GM18505 (cell line): ENCODE data around the gene ZNF594.
"Not testable (repeated sequence)": the region's sequence is repeated elsewhere in the genome, so short reads cannot be mapped to it uniquely, and the experiment has no call there.

ENCODE experiments used
- ATAC-seq: cut with Tn5 transposase; IDR thresholded peaks from one replicate; pipeline ENCODE4 v1.9.1; 2021; ENCODE audit not compliant: unreplicated experiment
- POLR2A ChIP-seq: IDR thresholded peaks from 4 replicates; pipeline ENCODE4 v1.6.1; 2011; ENCODE audit warnings: borderline replicate concordance; ENCODE audit not compliant: insufficient read depth, insufficient read length; ENCODE audit errors: extremely low read depth

The ZNF594 gene

DNA sequence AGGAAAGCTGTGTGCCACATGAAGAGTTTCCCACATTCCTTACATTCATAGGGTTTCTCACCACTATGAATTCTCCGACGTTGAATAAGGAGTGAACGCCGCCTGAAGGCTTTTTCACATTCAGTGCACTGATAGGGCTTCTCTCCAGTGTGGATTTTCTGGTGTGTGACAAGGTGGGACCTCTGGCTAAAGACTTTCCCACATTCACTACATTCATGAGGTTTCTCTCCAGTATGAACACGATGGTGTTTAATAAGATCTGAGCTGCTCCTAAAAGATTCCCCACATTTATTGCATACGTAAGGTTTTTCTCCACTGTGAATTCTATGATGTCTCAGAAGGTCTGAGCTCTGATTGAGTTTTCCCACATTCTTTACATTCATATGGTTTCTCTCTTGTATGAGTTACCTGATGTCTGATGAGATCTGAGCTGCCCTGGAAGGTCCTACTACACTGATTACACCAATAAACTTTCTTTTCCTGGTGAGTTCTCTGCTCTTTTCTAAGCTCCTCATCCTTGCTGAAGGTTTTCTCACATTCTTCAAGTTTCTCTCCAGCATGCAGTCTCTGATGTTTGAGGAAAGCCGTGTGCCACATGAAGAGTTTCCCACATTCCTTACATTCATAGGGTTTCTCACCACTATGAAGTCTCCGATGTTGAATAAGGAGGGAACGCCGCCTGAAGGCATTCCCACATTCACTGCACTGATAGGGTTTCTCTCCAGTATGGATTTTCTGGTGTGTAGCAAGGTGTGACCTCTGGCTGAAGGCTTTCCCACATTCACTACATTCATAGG lies 10.0 kb downstream of the ZNF594 start:
- no peak for TF ChIP-seq POLR2A
- no peak for ATAC-seq

DNA sequence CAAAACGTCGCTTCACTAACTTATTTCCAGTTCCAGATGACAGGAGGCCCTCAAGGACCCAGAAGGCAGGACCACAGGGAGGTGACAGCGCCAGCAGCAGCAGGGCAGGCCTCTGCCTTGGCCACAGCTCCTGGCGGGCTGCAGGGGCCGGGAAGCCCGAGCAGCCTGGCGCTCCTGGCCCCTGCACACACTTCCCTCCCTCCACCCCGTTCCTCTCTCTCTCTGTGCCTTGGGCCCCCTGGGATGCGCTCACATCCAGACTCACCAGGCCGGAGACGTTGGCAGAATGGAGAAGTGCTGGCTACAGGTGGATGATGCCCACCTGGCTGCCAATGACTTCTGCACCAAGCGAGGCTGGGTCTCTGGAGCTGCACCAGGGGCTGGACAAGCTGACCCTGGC lies 12.7 kb downstream of the ZNF594 start:
- no peak for TF ChIP-seq POLR2A
- no peak for ATAC-seq

DNA sequence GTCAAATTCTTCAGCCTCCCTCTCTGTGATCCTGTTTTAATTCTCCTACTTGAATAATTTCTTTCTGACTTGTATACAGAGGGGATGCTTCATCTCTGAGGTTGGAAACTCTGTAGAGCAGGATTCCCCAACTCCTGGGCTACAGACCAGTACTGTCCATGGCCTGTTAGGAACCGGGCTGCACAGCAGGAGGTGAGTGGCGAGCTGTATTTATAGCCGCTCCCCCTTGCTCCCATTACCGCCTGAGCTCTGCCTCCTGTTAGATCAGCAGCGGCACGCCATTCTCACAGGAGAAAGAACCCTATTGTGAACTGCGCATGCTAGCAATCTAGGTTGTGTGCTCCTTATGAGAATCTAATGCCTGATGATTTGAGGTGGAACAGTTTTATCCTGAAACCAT lies 16.6 kb downstream of the ZNF594 start:
- not testable (repeated sequence) for ATAC-seq

DNA sequence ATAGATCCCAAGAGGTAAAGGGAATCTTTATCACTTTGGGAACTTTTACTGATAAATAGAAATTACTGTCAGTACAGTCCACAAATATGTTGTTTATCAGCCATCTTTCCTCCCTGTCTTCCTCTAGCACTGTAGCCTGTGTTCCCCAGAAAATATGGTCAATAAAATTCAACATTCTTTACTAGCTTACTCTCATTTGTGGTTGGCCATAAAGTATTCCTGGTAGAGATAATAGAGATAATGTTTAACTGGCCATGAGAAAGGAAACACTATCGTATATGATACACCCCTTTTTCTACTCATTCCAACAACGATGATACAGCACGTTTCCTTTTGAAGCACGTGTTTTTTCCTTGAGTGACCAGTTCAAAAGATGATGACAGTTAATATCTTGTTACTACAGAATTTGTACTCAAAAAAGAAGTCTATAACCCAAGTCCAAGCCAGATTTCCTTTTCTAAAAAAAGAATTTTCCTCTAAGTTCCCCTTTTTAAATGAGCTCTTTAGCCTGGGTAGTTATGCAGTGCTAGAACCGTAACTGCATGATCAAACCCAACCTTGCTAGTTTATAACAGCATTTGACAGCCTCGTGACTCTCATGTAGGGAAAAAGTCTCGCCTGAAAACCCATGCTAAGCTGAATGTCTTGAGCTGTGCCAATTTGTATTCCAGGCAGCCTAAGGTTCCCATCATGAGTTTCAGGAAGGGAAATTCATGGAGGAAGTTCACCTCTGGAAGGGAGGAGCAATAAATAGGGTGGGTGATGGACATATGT lies 25.7 kb downstream of the ZNF594 start:
- ATAC-seq, result not testable (repeated sequence)

DNA sequence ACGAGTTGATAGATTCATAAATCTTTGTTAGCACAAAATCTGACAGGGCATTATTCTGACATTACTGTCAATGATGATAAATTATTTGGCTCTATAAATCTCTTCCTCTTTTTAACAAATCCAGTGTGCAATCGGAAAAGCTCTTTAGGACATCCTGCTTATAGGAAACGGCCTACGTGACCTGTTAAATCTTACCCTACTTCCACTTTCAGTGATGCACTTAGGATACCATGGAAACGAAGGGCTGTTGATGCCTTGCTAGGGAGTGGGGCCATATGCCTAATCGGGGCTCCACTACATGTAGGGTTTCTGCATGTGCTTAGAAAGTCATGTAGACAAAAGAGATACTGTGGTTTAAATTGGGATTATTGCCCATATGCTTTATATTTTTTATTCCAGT lies 27.2 kb downstream of the ZNF594 start:
- TF ChIP-seq POLR2A, result no peak
- no peak for ATAC-seq

DNA sequence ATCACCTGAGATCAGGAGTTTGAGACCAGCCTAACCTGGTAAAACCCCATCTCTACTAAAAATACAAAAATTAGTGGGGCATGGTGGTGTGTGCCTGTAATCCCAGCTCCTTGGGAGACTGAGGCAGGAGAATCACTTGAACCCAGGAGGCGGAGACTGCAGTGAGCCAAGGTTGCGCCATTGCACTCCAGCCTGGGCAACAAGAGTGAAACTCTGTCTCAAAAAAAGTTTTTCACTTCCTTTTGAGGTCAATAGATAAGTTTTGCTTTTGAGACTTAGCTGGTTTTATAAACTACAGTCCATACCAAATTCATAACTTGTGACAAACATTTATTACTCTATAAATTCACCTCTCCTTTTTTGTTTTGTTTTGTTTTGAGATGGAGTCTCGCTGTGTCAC lies 29.9 kb downstream of the ZNF594 start:
- not testable (repeated sequence) for ATAC-seq

DNA sequence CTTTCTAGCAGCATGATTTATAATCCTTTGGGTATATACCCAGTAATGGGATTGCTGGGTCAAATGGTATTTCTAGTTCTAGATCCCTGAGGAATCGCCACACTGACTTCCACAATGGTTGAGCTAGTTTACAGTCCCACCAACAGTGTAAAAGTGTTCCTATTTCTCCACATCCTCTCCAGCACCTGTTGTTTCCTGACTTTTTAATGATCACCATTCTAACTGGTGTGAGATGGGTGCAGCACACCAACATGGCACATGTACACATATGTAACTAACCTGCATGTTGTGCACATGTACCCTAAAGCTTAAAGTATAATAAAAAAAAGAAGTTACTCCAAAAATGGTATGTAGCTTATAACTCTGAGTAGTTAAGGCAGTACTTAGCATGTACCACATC lies 31.0 kb downstream of the ZNF594 start:
- not testable (repeated sequence) for ATAC-seq

DNA sequence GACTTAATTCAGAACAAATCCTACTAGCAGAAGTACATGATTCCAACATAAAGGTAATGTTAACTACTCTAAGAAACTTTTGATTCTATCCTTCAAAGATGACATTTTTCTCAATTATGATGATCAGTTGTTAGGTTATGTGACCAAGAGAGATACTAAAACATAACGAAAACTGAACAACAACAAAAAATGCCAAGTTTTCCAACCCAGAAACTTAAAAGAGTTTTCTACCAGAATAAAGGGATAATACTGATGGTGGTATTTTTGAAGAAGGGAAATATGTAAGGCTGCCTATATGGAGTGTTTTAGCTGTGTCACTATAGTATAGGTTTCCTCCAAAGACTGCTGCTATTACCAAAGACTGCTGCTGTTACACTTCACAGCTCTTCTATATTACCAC lies 45.5 kb downstream of the ZNF594 start:
- ATAC-seq, result not testable (repeated sequence)

DNA sequence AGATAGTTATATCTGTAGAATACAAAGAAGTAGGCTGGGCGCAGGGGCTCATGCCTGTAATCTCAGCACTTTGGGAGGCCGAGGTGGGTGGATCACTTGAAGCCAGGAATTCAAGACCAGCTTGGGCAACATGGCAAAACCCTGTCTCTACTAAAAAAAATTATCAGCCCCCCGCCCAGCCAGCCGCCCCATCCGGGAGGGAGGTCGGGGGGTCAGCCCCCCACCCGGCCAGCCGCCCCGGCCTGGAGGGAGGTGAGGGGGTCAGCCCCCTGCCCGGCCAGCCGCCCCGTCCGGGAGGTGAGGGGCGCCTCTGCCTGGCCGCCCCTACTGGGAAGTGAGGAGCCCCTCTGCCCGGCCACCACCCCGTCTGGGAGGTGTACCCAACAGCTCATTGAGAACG lies 48.8 kb downstream of the ZNF594 start:
- ATAC-seq, result not testable (repeated sequence)

DNA sequence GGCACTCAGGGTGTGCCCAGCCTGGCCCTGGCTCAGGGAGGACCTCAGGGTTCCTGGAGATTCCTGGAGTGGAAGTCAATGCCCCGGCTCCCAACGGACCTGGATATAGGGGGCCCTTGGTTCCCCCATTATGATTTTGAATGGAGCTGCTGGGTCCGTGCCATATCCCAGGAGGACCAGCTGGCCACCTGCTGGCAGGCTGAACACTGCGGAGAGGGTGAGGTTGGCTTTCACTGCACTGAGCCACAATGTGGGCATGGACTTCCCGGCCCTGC lies 52.3 kb downstream of the ZNF594 start:
- no peak for TF ChIP-seq POLR2A
- no peak for ATAC-seq

DNA sequence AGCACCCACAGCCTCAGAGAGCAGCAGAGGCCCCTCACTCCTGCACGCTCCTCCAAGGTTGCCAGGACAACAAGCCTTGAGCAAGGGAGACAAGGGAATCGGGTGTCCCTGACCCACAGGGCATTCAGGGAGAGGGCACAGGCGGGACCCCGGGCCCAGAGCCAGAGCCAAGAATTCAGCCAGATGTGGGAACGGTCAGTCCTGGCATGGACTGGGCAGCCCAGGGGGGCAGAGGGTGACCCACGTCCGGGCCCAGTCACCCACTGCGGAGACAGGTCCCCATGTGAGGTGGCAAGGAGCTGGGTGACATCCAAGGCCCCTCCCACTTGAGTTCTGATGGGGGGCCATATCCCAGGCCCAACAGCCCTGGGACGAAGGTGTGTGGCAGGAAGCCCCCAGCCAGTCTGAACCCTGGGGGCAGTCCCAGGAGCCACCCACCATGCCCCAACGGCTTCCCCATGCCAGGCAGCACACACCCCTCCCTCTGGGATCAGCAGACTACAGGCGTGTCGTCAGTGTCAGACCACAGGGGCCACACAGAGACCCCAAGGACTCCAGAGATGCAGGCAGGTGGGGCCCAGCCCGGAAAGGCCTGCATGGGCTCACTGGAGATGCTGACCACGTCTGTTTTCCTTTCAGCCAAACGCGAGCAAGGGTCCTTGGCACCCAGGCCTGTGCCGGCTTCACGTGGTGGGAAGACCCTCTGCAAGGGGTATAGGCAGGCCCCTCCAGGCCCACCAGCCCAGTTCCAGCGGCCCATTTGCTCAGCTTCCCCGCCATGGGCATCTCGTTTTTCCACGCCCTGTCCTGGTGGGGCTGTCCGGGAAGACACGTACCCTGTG lies 52.8 kb downstream of the ZNF594 start:
- TF ChIP-seq POLR2A, result no peak
- ATAC-seq, result no peak

DNA sequence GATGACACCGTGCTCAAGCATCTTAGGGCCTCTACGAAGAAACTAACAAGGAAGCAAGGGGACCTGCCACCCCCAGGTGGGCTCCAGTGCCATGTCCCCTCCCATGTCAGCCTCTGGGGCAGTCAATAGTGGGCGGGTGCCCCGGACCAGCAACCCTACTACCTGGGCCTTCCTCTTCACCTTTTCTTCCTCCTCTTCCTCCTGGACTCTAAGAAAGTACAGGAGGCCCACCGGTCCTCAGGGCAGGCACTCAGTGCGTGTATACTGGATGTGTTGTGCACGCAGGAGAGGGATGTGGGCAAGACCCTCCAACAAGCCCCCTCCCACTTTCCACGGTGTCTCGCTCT lies 53.5 kb downstream of the ZNF594 start:
- ATAC-seq, result not testable (repeated sequence)

DNA sequence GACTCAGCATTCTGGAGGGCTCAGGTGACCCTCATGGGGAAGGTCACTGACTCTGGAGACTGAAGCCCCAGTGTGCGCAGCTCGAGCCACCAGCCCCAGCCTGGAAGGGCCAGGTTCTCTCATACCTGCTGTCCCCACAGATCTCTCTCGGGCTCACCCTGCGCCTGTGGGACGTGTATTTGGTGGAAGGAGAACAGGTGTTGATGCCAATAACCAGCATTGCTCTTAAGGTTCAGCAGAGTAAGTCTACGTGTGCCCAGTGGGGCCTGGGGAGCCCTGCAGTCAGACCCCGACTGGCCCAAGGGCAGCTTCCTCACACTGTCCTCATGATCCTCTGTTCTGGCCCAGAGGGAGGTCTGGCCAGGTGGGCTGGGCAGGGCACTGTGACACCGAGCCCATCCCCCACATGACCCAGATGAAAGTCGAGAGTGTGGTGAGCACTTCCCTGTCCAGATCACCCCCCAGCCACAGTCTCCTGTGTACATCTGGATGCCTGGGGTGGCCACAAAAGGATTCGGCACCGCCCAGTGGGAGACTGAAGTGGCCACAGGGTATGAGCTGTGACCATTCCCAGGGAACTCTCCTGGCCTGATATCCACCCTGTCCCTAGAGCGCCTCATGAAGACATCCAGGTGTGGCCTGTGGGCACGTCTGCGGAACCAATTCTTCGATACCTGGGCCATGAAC lies 54.0 kb downstream of the ZNF594 start:
- not testable (repeated sequence) for ATAC-seq

DNA sequence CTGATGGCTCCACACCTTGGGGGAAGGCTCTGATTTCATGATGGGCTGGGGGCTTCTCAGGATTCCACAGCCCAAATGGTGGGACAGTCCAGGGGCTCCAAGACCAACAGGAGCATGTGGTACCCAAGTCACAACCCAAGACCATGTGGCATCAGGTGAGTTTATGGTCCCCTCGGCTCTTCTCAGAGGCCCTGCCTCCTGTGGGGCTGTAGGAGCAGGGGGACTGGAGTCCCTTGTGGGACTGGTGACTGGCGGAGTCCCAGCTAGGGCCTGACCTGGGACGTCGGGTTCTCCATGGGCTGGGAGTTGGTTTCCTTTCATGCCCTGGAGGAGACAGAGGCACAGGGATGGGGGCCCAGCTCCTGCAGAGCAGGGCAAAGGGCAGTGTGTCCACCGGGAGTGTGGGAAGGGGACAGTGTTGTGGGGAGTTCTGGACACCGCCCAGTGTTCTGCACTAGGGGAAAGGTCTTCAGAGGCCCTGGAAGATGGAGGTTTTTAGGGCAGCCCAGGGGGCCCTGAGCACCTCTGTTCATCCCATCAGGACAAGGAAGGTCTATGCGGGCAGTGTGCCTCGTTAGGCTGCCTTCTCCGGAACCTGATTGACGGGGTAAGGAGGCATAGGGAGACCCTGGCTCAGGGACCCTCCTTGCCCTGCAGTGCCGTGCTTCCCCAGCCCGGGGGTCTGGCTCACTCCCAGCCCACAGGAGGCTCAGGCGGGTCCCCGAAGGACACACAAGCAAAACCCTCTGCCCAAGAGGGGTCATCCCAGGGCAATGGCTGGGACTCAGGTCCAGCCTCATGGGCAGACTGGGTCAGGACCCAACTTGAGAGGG lies 54.9 kb downstream of the ZNF594 start:
- ATAC-seq, result not testable (repeated sequence)
